H1 (cell line): ENCODE results near the gene SLC25A15. TPM values are rescaled to one million over a fixed set of nuclear protein-coding genes. Genes with fewer than 3 reads are reported as not detected.

Source experiments
- CTCF ChIA-PET: fragments of 300-600 bp; sonication (Branson Sonifier 250); formaldehyde crosslinking; loops from one replicate; lab custom pipeline; 2021; ENCODE audit not compliant: partially characterized antibody; lab: Charles Lee
- POLR2A ChIA-PET: fragments of 300-600 bp; sonication (Branson Sonifier 250); formaldehyde crosslinking; loops from one replicate; lab custom pipeline; 2021; ENCODE audit warnings: inconsistent platforms; ENCODE audit not compliant: partially characterized antibody; lab: Charles Lee
- DNase-seq, 2 experiments: peaks; one replicate each; pipeline versions ENCODE4 v3.0.0 to v3.0.0-alpha.2; 2010 to 2022; ENCODE audit warnings: low spot score in 2 of 2, low read depth in 1 of 2, mixed read lengths in 1 of 2
- FAIRE-seq: peaks from 2 replicates; lab custom pipeline; 2011; peaks lifted over from hg19 to GRCh38; lab: Jason Lieb, UNC
- H2AFZ ChIP-seq: 2 replicates; pipeline ENCODE4 v1.8.1; 2012; ENCODE audit warnings: low read length, inconsistent platforms
- H2AK5ac ChIP-seq: 2 replicates; pipeline ENCODE4 v1.6.1; 2013; ENCODE audit warnings: low read depth, low read length
- H2BK120ac ChIP-seq: replicated peaks from 2 replicates; pipeline ENCODE3; 2013; ENCODE audit warnings: low read depth, low read length, inconsistent platforms
- H2BK12ac ChIP-seq: 2 replicates; pipeline ENCODE4 v1.6.1; 2013; ENCODE audit warnings: low read depth, low read length
- H2BK15ac ChIP-seq: 2 replicates; pipeline ENCODE4 v1.6.1; 2013; ENCODE audit warnings: low read length
- H2BK20ac ChIP-seq: 2 replicates; pipeline ENCODE4 v1.6.1; 2013; ENCODE audit warnings: low read length
- H2BK5ac ChIP-seq: 2 replicates; pipeline ENCODE4 v1.6.1; 2013; ENCODE audit warnings: low read depth, low read length
- H3K14ac ChIP-seq: 2 replicates; pipeline ENCODE4 v1.6.1; 2013; ENCODE audit warnings: inconsistent platforms; ENCODE audit not compliant: insufficient read length
- H3K18ac ChIP-seq: 2 replicates; pipeline ENCODE4 v1.6.1; 2013; ENCODE audit warnings: low read length; ENCODE audit errors: extremely low read depth
- H3K23ac ChIP-seq: 2 replicates; pipeline ENCODE4 v1.6.1; 2013; ENCODE audit warnings: inconsistent platforms; ENCODE audit not compliant: insufficient read length
- H3K23me2 ChIP-seq: 2 replicates; pipeline ENCODE4 v1.6.1; 2013; ENCODE audit warnings: low read depth, low read length
- H3K27ac ChIP-seq: 2 replicates; pipeline ENCODE4 v1.6.1; 2011; ENCODE audit warnings: low read depth, low read length, inconsistent platforms
- H3K27me3 ChIP-seq, 4 experiments: replicated peaks in 1 of 4; 1 replicate in 1 of 4; 2 replicates in 3 of 4; pipeline versions ENCODE4 v1.6.1 to v1.8.1; 2011 to 2013; ENCODE audit warnings: low read length in 3 of 4, mild to moderate bottlenecking in 3 of 4, inconsistent platforms in 2 of 4, mixed read lengths in 2 of 4, moderate library complexity in 1 of 4; ENCODE audit not compliant: control insufficient read depth in 3 of 4, insufficient read depth in 3 of 4; ENCODE audit errors: extremely low read depth in 1 of 4
- H3K36me3 ChIP-seq, 4 experiments: 2 replicates each; pipeline versions ENCODE4 v1.6.1 to v1.8.1; 2011 to 2013; ENCODE audit warnings: mild to moderate bottlenecking in 4 of 4, low read length in 3 of 4, moderate library complexity in 2 of 4, control low read depth in 1 of 4, inconsistent platforms in 1 of 4; ENCODE audit not compliant: insufficient read depth in 4 of 4, control insufficient read depth in 2 of 4
- H3K4ac ChIP-seq: replicated peaks from 2 replicates; pipeline ENCODE3; 2013; ENCODE audit warnings: low read length, low read depth, mixed read lengths, inconsistent platforms; ENCODE audit not compliant: insufficient read length
- H3K4me1 ChIP-seq, 4 experiments: replicated peaks in 1 of 4; 1 replicate in 1 of 4; 2 replicates in 3 of 4; pipeline versions ENCODE4 v1.6.1 to v1.8.1; 2011 to 2013; ENCODE audit warnings: low read length in 3 of 4, inconsistent platforms in 2 of 4, mixed read lengths in 1 of 4; ENCODE audit not compliant: insufficient read depth in 4 of 4, control insufficient read depth in 3 of 4
- H3K4me2 ChIP-seq, 2 experiments: 2 replicates each; pipeline versions ENCODE4 v1.6.1 to v1.8.1; 2011 to 2013; ENCODE audit warnings: low read depth in 2 of 2, low read length in 2 of 2, control low read depth in 1 of 2, inconsistent platforms in 1 of 2, mild to moderate bottlenecking in 1 of 2; ENCODE audit not compliant: insufficient read depth in 1 of 2
- H3K4me3 ChIP-seq, 4 experiments: fragments of 200-600, 300-600 bp in 1 of 4; sonication (generic), shearing (Covaris generic), sonication (Bioruptor Twin) in 1 of 4; 2 replicates each; pipeline versions ENCODE4 v1.5.1 to v1.8.1; 2011 to 2016; ENCODE audit warnings: low read length in 4 of 4, low read depth in 3 of 4, control low read depth in 2 of 4, inconsistent platforms in 2 of 4, mild to moderate bottlenecking in 2 of 4, mixed read lengths in 1 of 4, moderate library complexity in 1 of 4; ENCODE audit not compliant: insufficient read depth in 2 of 4; ENCODE audit errors: extremely low read depth in 1 of 4
- H3K56ac ChIP-seq: replicated peaks from 2 replicates; pipeline ENCODE3; 2013; ENCODE audit warnings: low read depth, mild to moderate bottlenecking, mixed read lengths, low read length, inconsistent platforms; ENCODE audit not compliant: insufficient read length
- H3K79me1 ChIP-seq: 2 replicates; pipeline ENCODE4 v1.6.1; 2013; ENCODE audit warnings: low read depth, low read length, control low read depth
- H3K79me2 ChIP-seq, 2 experiments: 2 replicates each; pipeline versions ENCODE4 v1.6.1 to v1.8.1; 2012 to 2013; ENCODE audit warnings: low read length in 2 of 2, mild to moderate bottlenecking in 2 of 2, inconsistent platforms in 1 of 2; ENCODE audit not compliant: insufficient read depth in 2 of 2, control insufficient read depth in 1 of 2
- H3K9ac ChIP-seq, 4 experiments: replicated peaks in 1 of 4; 1 replicate in 1 of 4; 2 replicates in 3 of 4; pipeline versions ENCODE4 v1.6.1 to v1.8.1; 2011 to 2013; ENCODE audit warnings: low read depth in 3 of 4, low read length in 3 of 4, control low read depth in 2 of 4, mild to moderate bottlenecking in 2 of 4, moderate library complexity in 2 of 4, inconsistent platforms in 1 of 4; ENCODE audit errors: extremely low read depth in 1 of 4
- H3K9me3 ChIP-seq, 2 experiments: 2 replicates each; pipeline versions ENCODE4 v1.6.1 to v1.8.1; 2012 to 2013; ENCODE audit warnings: mild to moderate bottlenecking in 2 of 2, moderate library complexity in 2 of 2, control low read depth in 1 of 2, inconsistent platforms in 1 of 2, low read depth in 1 of 2, low read length in 1 of 2, mixed read lengths in 1 of 2; ENCODE audit not compliant: insufficient read depth in 2 of 2
- H4K20me1 ChIP-seq, 2 experiments: replicated peaks in 1 of 2; 2 replicates each; pipeline versions ENCODE3 to v1.8.1; 2011 to 2013; ENCODE audit warnings: inconsistent platforms in 2 of 2, low read length in 2 of 2, mild to moderate bottlenecking in 1 of 2; ENCODE audit not compliant: insufficient read depth in 2 of 2, control insufficient read depth in 1 of 2
- H4K5ac ChIP-seq: 2 replicates; pipeline ENCODE4 v1.6.1; 2013; ENCODE audit warnings: low read length, low read depth, mixed read lengths, inconsistent platforms; ENCODE audit not compliant: insufficient read length
- H4K8ac ChIP-seq: 2 replicates; pipeline ENCODE4 v1.8.0; 2013; ENCODE audit warnings: mild to moderate bottlenecking, moderate library complexity, low read length, inconsistent platforms; ENCODE audit not compliant: insufficient read depth; ENCODE audit errors: extremely low read depth
- H4K91ac ChIP-seq: replicated peaks from 2 replicates; pipeline ENCODE3; 2013; ENCODE audit warnings: low read length, mixed read lengths, inconsistent platforms; ENCODE audit not compliant: insufficient read length
- CTCF ChIP-seq, 3 experiments: IDR thresholded peaks; 1 replicate in 2 of 3; 2 replicates in 1 of 3; pipeline versions ENCODE4 v1.5.1 to v1.6.1; 2011; ENCODE audit warnings: low read length in 3 of 3, mild to moderate bottlenecking in 3 of 3, inconsistent platforms in 2 of 3, low read depth in 1 of 3, moderate library complexity in 1 of 3; ENCODE audit not compliant: insufficient read depth in 1 of 3; ENCODE audit errors: control extremely low read depth in 1 of 3
- KDM4A ChIP-seq: IDR thresholded peaks from one replicate; pipeline ENCODE4 v1.7.1; 2012; ENCODE audit warnings: low read depth, mild to moderate bottlenecking, moderate library complexity, low read length, inconsistent platforms; ENCODE audit not compliant: severe bottlenecking
- ZNF274 ChIP-seq: IDR thresholded peaks from 2 replicates; pipeline ENCODE4 v1.7.0; 2012; ENCODE audit warnings: low read length, borderline replicate concordance; ENCODE audit errors: extremely low read depth
- WGBS, 2 experiments: shearing (Covaris generic) in 1 of 2; methylation state at CpG; one replicate each; pipeline versions ENCODE4 v1.1.6 to v1.1.7; 2013 to 2015; ENCODE audit warnings: low lambda C conversion rate in 2 of 2, mixed read lengths in 2 of 2, inconsistent platforms in 1 of 2, low coverage in 1 of 2, missing lambda C conversion rate in 1 of 2; ENCODE audit not compliant: insufficient replicate concordance in 2 of 2, insufficient coverage in 1 of 2, insufficient read length in 1 of 2; ENCODE audit errors: extremely low coverage in 1 of 2, missing lambda C conversion rate in 1 of 2; 5-methylcytosine and 5-hydroxymethylcytosine counted together
- polyA plus RNA-seq, 7 experiments: library from polyadenylated mRNA; depleted of rRNA in 3 of 7; stranded (reverse) in 5 of 7; unstranded in 2 of 7; fragments of >200 nt in 5 of 7; fragments of 200-250 nt in 2 of 7; gene quantifications; 1 replicate in 5 of 7; 2 replicates in 1 of 7; 4 replicates in 1 of 7; pipeline versions ENCODE4 v1.2.1 to v1.2.3, GENCODE V29; 2011 to 2013; ENCODE audit warnings: missing spikeins in 2 of 7, mixed read lengths in 2 of 7
- total RNA-seq: library from RNA; stranded (reverse); fragmentation: NEBNext Ultra II Directional; extraction: Animal tissue kit (Norgen Biotek cat#: 25700); gene quantifications from 2 replicates; pipeline ENCODE4 v1.2.1, GENCODE V29; 2021

SLC25A15 gene
- total and polyA plus RNA-seq, 2 of the 8 experiments (the other 6 are each of a cell fraction or from before 2014, with no cell fraction given) = 12.4 to 23.4 TPM

GRCh38 chr13:40774672-40775071, 14.7 kb upstream of the SLC25A15 start:
- FAIRE-seq = no peak
- Histone ChIP-seq H3K4ac (no peak overlapping the region), H3K23me2 (peaks cover 3% of the 10 kb centered on the region; the same call in 1 of the 2 replicates), H3K9me3 (no peaks in the 10 kb centered on the region), H3K4me2 (no peak overlapping the region), H2AFZ (no peak overlapping the region), H3K27ac (no peak overlapping the region), H2BK12ac (no peak overlapping the region), H4K8ac (no peak overlapping the region), H2BK15ac (no peak overlapping the region), H3K23ac (no peak overlapping the region), H2BK20ac (no peak overlapping the region), H3K18ac (no peak overlapping the region), H2AK5ac (no peak overlapping the region), H2BK120ac (no peak overlapping the region), H3K79me2 (peaks cover 0 to 12% of the 10 kb centered on the region in 2 experiments; a peak in 2 of 4 replicates), H3K14ac (no peak overlapping the region), H3K36me3 (no peaks in the 10 kb centered on the region), H3K56ac (no peak overlapping the region), H3K9ac (no peak overlapping the region), H3K79me1 (no peaks in the 10 kb centered on the region), H4K91ac (no peak overlapping the region), H3K4me1 (peaks cover 0 to 4% (median 0%) of the 10 kb centered on the region in 4 experiments; a peak in 3 of 7 replicates), H2BK5ac (no peak overlapping the region), H4K20me1 (no peaks in the 10 kb centered on the region), H3K27me3 (no peaks in the 10 kb centered on the region), H4K5ac (no peak overlapping the region), H3K4me3 (no peak overlapping the region)
- POLR2A ChIA-PET = no interaction called here
- DNase-seq = no peak
- CTCF ChIA-PET = interaction anchor here (0.7 to 1.8 kb wide), 6 partner anchors 8 to 254 kb away, joined by 3 to 6 read pairs (median 4); no protein-coding TSS in a partner anchor
- 94% methylated on average over 6 of the region's 6 CpGs; no CpG with 5 or more reads in 1 of the 2 experiments for WGBS, 2 experiments
- TF ChIP-seq ZNF274 = no peak
- TF ChIP-seq CTCF (IDR thresholded peaks at IDR 0.05; ENCODE audit: control extremely low read depth in 1 of 3, insufficient read depth in 1 of 3, low read depth in 1 of 3, low read length in 3 of 3) = no peak
- no peak for TF ChIP-seq KDM4A
